Activated CD8-positive, alpha-beta memory T cell treated with anti-CD3 and anti-CD28 coated beads for 36 hours (primary cell): ENCODE data around the gene AP1AR. TPM values are rescaled to one million over a fixed set of nuclear protein-coding genes. Genes with fewer than 3 reads are reported as not detected.

Experiments
- total RNA-seq, 2 experiments: library from RNA; stranded (reverse); gene quantifications; one replicate each; pipeline ENCODE4 v1.2.3, GENCODE V29; 2021

AP1AR gene
- total RNA-seq, 2 experiments from 2014 or later = 21.7 to 24.5 TPM

Other genes starting within 250 kb of the AP1AR start
- 1 to 10 TPM; 6.6 TPM for gene FAM241A, start 86.3 kb upstream of the AP1AR start, total RNA-seq
- gene TIFA, start 54.1 kb downstream of the AP1AR start, total RNA-seq = 10 to 100 TPM; 36.1 to 37.8 TPM
- gene ALPK1, start 65.6 kb downstream of the AP1AR start, total RNA-seq = 1 to 10 TPM; 3.8 to 4.4 TPM